Measurements from ENCODE around the gene ADAMTSL2. TPM values are rescaled to one million over a fixed set of nuclear protein-coding genes. Genes with fewer than 3 reads are reported as not detected.

Gene ADAMTSL2
- total RNA-seq, 1 donor from 2014 or later, result 0.65 TPM

DNA sequence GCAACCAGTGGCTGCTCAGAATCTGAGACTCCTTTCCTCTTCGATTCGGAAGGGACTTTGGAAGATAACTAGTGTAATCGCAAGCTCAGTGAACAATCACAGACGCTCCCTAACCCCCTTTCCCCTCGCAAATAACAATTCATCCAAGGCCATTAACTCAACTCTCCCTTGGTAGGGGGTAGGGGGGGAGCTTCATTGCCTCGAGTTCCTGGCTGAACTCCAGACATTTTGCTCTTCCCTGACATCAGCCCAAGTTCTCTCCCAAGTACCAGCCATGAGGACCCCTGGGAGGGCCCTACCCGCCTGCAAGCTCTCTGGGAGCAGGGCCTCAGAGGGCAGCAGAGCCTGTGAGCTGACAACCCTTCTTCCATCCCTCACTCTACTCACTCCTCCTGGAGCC lies 66.2 kb downstream of the ADAMTSL2 start:
- H3K4me1 Mint-ChIP-seq (ENCODE audit: unreplicated experiment), result no peaks in the 10 kb centered on the region
- no peak overlapping the region for H3K27ac Mint-ChIP-seq
- peaks cover 21% of the 10 kb centered on the region for H3K27me3 Mint-ChIP-seq
- H3K36me3 Mint-ChIP-seq, result no peaks in the 10 kb centered on the region
- no peak overlapping the region for H3K4me3 Mint-ChIP-seq
- DNase-seq (ENCODE audit: extremely low spot score, unreplicated experiment), result no peak
- H3K9me3 Mint-ChIP-seq, result peaks cover 4% of the 10 kb centered on the region
- TF ChIP-seq, protein P1, sequence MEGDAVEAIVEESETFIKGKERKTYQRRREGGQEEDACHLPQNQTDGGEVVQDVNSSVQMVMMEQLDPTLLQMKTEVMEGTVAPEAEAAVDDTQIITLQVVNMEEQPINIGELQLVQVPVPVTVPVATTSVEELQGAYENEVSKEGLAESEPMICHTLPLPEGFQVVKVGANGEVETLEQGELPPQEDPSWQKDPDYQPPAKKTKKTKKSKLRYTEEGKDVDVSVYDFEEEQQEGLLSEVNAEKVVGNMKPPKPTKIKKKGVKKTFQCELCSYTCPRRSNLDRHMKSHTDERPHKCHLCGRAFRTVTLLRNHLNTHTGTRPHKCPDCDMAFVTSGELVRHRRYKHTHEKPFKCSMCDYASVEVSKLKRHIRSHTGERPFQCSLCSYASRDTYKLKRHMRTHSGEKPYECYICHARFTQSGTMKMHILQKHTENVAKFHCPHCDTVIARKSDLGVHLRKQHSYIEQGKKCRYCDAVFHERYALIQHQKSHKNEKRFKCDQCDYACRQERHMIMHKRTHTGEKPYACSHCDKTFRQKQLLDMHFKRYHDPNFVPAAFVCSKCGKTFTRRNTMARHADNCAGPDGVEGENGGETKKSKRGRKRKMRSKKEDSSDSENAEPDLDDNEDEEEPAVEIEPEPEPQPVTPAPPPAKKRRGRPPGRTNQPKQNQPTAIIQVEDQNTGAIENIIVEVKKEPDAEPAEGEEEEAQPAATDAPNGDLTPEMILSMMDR (conservative IDR thresholded peaks at IDR 0.05), result no peak

DNA sequence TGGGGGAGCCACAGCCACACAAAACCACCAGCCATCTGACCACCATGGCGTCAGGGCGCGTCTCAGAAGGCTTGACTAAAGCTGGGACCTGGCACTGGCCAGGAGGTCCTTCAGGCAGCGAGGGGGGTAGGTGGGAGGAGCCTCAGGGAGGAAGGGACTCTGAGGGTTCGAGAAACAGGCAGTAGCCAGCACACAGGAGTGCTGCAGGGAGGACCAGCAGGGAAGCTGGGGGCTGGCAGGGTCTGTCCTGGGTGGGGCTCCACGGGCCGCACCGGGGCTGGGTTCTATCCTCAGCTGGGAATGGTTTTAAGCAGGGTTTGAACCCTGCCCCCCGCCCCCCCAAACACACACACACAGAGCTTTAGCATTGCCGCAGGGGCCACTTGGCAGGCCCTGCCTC lies 67.2 kb downstream of the ADAMTSL2 start:
- Mint-ChIP-seq H3K9me3 (peaks cover 4% of the 10 kb centered on the region), H3K4me3 (no peak overlapping the region), H3K27ac (no peak overlapping the region), H3K27me3 (peaks cover 31% of the 10 kb centered on the region), H3K36me3 (no peaks in the 10 kb centered on the region), H3K4me1 (ENCODE audit: unreplicated experiment) (no peaks in the 10 kb centered on the region)
- TF ChIP-seq, protein P1 (conservative IDR thresholded peaks at IDR 0.05), result no peak
- DNase-seq (ENCODE audit: extremely low spot score, unreplicated experiment), result no peak

DNA sequence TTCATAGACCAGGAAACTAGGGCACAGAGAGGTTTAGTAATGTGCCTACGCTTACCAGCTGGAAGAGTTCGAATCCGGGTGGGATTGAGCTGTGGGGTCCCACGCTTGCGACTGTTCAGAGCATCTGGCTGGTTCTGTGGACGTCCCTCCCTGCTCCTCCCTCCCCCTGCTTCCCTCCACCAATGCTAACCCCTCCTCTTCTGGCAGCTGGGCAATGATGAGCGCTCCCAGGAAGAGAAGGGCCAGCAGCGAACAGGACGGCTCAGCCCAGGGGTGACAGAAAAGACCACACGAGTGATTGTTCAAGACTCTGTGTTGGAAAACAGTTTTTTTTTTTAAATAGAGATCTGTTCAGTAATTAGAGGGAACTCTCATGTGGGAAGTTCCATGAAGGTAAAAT lies 67.8 kb downstream of the ADAMTSL2 start:
- H3K36me3 Mint-ChIP-seq, result no peaks in the 10 kb centered on the region
- H3K9me3 Mint-ChIP-seq, result peaks cover under 1% of the 10 kb centered on the region
- H3K27ac Mint-ChIP-seq, result no peak overlapping the region
- no peak for DNase-seq (ENCODE audit: extremely low spot score, unreplicated experiment)
- H3K4me3 Mint-ChIP-seq, result no peak overlapping the region
- H3K4me1 Mint-ChIP-seq (ENCODE audit: unreplicated experiment), result no peaks in the 10 kb centered on the region
- TF ChIP-seq, protein P1 (conservative IDR thresholded peaks at IDR 0.05), result no peak
- H3K27me3 Mint-ChIP-seq, result peaks cover 36% of the 10 kb centered on the region

GRCh38 chr9:133603135-133603927 lies 68.8 kb downstream of the ADAMTSL2 start:
- no peaks in the 10 kb centered on the region for H3K36me3 Mint-ChIP-seq
- DNase-seq (ENCODE audit: extremely low spot score, unreplicated experiment), result no peak
- H3K27ac Mint-ChIP-seq, result no peak overlapping the region
- H3K4me1 Mint-ChIP-seq (ENCODE audit: unreplicated experiment), result no peaks in the 10 kb centered on the region
- H3K4me3 Mint-ChIP-seq, result no peak overlapping the region
- H3K9me3 Mint-ChIP-seq, result no peaks in the 10 kb centered on the region
- TF ChIP-seq, protein P1 (conservative IDR thresholded peaks at IDR 0.05), result peak; percentile 51
- peaks cover 47% of the 10 kb centered on the region for H3K27me3 Mint-ChIP-seq

GRCh38 chr9:133604214-133604613 lies 69.7 kb downstream of the ADAMTSL2 start:
- no peaks in the 10 kb centered on the region for H3K9me3 Mint-ChIP-seq
- H3K36me3 Mint-ChIP-seq, result no peaks in the 10 kb centered on the region
- H3K27ac Mint-ChIP-seq, result no peak overlapping the region
- peaks cover 51% of the 10 kb centered on the region for H3K27me3 Mint-ChIP-seq
- TF ChIP-seq, protein P1 (conservative IDR thresholded peaks at IDR 0.05), result peak; percentile 32
- DNase-seq (ENCODE audit: extremely low spot score, unreplicated experiment), result no peak
- H3K4me1 Mint-ChIP-seq (ENCODE audit: unreplicated experiment), result no peaks in the 10 kb centered on the region
- H3K4me3 Mint-ChIP-seq, result no peak overlapping the region
